Left forelimb (tissue), 1 donor: ENCODE data around the gene ZNF613.
A peak's percentile ranks its signal among the peaks of the same experiment; 100 is the strongest.
"Not testable (repeated sequence)": the region's sequence is repeated elsewhere in the genome, so short reads cannot be mapped to it uniquely, and the experiment has no call there.

ENCODE experiments used
- DNase-seq: peaks from one replicate; pipeline ENCODE4 v3.0.0-alpha.2; 2018; ENCODE audit warnings: low spot score

The ZNF613 gene

GRCh38 chr19:51926784-51927741 is at the start of gene ZNF613:
ZNF613 (plus strand) TSS chr19:51927472; CDS start chr19:51936221, 8,749 bp downstream.
- DNase-seq, result peak; percentile 91

DNA sequence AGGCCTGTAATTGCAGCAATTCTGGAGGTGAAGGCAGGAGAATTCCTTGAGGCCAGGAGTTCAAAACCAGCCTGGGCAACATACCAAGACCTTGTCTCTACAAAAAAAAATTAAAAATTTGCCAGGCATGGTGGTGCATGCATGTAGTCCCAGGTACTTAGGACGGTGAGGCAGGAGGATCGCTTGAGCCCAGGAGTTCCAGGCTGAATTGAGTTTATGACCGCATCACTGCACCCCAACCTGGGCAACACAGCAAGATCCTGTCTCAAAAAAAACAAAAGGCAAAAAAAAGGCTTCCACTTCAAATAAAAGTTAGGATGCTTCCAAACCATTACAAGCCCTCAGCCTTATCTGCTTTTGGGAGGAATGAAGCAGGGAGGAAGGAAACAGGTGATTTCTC is 44.8 kb upstream of the ZNF613 start:
- no peak for DNase-seq

DNA sequence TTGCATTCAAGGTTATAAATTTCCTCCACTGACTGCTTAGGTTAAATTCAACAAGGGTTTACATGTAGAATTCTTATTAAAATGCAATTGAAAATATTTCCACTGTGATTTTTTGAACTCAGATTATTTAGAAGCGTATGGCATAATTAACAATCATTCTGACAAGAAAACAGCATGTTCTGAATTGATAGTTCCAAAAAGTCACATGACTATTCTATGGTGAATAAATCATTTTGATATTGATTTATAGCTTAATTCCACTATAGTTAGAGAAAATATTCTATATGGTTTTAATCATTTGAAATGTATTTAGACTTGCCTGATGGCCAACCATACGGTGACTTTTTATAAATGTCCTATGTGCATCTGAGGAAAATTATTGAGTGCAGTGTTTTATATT is 42.6 kb upstream of the ZNF613 start:
- DNase-seq, result no peak

DNA sequence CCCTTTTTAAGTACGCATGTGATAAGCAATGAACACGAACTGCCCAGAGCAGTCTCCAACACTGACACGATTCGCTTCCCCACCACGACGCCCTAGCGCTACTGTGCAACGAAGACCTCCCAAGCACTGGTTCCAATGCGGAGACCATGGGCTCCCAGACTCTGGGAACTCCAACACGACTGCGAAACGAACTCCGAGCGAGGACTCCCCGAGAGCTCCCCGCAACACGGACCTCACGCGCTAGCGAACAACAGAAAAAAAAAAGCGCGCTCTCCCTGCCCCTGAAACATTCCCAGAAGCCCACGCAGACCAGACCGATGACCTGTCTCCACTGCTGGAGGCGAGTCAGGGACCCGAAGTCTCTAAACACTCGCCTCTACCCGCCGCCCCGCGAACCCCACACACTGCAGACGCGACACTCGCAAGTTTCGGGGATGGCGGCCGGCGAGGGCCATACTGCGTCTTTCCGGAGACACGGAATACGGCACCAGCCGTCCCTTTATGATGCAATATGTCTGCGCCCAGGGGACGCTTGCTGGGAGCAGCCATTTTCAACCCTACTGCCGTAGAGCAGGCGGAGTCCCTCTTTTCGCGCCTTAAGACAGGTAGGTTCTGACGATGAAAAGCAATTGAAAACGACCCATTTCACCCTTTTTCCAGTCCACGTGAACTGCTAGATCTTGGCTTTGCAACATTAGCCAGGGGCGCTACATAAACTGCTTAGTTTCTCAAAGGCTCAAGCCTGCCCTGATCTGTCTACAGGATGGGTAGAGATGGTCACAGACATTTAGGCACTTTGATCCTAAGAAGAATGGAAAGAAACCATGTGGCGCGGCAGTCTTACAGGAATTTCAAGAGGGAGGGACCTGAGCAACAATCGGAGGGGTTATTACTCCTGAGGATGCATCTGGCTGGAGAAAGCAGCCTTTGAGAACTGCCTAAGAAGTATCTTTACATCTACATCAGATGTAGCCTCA is 39.5 kb upstream of the ZNF613 start, which contains the start of gene ZNF577:
Gene ZNF577, minus strand, starts transcription at position 430 of the 977 bp plus-strand sequence. CDS start 7,569 bp downstream, outside the sequence.
- DNase-seq, result peak; percentile 94

GRCh38 chr19:51889934-51890333 is 37.3 kb upstream of the ZNF613 start:
- DNase-seq, result no peak

DNA sequence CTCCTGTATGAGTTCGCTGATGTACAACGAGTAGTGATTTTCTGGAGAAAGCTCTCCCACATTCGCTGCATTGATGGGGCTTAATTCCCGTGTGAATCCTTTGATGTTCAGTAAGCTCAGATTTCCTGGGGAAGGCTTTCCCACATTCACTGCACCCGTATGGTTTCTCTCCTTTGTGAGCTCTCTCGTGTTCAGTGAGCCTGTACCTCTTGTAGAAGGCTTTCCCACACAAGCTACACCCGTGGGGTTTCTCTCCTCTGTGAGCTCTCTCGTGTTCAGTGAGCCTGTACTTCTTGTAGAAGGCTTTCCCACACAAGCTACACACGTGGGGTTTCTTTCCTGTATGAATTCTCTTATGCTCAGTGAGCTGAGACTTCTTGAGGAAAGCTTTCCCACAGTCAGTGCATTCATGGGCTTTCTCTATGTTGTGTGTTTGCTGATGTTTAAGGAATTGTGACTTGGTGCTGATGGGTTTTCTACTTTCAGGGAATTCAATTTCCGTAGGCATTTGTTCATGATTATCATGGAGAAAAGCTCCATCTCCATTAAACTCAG is 36.0 kb upstream of the ZNF613 start:
- DNase-seq, result no peak

DNA sequence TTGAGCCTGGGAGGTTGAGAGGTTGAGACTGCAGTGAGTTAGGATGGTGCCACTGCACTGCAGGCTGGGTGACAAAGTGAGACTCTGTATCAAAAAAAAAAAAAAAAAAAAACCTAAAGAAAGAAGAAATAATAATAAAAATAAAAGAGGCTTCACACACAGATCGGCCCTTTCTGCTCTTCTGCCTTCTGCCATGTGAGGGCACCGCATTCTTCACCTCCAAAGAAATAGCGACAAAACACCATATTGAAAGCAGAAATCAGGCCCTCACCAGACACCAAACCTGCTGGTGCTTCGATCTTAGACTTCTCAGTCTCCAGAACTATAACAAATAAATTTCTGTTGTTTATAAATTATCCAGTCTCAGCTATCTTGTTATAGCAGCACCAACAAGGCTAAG is 25.4 kb upstream of the ZNF613 start:
- no peak for DNase-seq

DNA sequence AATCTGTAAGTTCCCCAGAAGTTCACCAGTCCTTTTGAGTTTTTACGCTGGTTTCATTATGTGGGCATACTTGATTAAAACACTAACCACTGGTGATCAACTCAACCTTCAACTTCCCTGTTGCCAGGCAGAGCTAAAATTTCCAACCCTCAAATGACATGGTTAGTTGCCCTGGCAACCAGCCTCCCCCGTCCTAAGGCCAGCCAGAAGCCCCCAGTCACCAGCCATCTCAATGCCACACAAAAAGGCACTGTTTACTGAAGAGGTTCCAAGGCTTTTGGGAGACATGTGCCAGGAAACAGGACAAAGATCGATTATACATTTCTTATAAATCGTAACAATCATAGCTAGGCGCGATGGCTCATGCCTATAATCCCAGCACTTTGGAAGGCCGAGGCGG is 24.1 kb upstream of the ZNF613 start:
- no peak for DNase-seq

DNA sequence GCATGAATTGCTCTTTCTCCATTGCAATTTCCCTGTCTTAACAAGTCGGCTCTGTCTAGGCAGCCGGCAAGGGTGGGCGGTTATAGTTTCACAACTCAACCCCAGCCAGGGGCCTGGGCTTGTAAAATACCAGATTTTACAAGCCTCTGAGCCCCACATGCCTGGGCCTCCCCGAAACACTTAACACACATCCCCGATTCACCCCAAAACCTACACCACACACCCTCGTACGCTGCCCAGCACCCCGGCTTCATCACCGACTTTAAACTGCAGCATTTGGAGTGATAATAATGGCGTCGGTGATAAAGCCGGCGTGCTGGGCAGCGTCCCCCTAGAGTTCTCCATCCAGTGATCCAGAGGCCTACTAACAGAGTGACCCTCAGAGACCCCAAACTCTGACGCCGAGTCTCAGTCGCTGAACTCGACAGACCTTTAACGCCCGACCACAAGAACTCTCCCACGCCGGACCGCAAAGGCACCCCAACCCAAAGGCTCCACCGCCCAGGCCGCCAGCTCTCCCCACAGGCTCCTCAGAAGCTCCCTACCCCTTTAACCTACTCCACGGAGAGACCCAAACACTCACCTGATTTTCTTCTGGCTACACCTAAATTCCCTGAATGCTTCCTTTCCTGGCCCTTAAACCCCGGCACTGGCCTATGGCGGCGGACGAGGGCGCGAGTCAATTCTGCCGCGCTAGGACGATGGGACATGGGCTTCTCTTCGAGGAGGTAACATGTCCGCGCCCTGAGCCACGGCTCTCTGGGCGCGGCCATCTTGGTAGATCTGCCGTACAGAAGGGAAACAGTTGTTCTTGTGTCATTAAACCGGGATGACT is 22.7 kb upstream of the ZNF613 start, which contains the start of gene ZNF649:
Gene ZNF649, minus strand, starts transcription at position 687 of the 835 bp plus-strand sequence. CDS start 4,910 bp downstream, outside the sequence.
- peak; percentile 91 for DNase-seq

- no peak for DNase-seq
Observed at GRCh38 chr19:51905206-51905605, 22.1 kb upstream of the ZNF613 start.

DNA sequence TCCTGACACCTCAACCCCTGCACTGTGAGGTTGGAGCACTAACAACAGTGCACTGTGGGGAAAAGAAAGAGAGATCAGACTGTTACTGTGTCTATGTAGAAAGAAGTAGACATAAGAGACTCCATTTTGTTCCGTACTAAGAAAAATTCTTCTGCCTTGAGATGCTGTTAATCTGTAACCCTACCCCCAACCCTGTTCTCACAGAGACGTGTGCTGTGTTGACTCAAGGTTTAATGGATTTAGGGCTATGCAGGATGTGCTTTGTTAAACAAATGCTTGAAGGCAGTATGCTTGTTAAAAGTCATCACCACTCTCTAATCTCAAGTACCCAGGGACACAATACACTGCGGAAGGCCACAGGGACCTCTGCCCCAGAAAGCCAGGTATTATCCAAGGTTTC is 21.6 kb upstream of the ZNF613 start:
- DNase-seq, result not testable (repeated sequence)

DNA sequence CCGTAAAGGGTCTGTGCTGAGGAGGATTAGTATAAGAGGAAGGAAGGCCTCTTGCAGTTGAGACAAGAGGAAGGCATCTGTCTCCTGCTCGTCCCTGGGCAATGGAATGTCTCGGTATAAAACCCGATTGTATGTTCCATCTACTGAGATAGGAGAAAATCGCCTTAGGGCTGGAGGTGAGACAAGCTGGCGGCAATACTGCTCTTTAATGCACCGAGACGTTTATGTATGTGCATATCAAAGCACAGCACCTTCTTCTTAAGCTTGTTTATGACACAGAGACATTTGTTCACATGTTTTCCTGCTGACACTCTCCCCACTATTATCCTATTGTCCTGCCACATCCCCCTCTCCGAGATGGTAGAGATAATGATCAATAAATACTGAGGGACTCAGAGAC is 21.2 kb upstream of the ZNF613 start:
- not testable (repeated sequence) for DNase-seq

GRCh38 chr19:51907981-51908380 is 19.3 kb upstream of the ZNF613 start:
- not testable (repeated sequence) for DNase-seq

- no peak for DNase-seq
Observed at GRCh38 chr19:51915324-51915867, 11.9 kb upstream of the ZNF613 start.

DNA sequence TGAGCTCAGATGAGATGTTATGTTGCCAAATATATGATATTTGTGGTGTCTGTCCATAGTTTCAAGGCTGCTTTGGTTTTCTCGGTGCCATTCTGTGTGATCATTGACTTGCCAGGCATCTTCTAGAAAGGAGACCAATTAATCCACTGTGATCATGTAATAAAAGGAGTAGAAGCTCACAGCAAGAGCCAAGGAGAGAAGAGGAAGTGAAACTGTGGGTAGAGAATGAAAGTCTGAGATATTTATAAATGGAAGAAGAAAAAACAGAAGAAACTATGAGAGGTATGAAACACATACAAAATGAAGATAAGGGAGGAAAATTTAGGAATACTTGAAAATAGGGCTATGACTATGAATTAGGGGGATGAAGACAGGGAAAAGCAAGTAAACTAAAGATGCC is 11.1 kb upstream of the ZNF613 start:
- DNase-seq, result no peak

DNA sequence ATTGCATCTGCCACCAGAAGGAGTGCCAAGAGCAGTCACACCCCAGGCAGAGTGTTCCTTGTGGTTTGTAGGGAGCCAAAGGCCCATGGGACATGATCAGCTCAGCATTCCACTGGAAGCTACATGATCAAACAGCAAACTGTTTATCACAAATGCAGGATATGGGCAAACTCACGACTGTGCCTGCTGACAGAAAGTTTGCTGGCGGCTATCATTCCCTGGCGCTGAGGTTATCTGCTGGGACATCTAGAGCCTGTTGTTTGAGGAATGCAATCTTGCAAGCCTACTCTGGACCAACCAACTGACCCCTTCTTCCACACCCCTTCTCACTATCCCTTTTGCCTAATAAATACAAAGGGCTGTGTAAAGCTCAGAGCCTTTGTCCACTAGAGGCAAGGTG is 7.7 kb upstream of the ZNF613 start:
- no peak for DNase-seq

GRCh38 chr19:51921949-51922348 is 5.3 kb upstream of the ZNF613 start:
- no peak for DNase-seq

DNA sequence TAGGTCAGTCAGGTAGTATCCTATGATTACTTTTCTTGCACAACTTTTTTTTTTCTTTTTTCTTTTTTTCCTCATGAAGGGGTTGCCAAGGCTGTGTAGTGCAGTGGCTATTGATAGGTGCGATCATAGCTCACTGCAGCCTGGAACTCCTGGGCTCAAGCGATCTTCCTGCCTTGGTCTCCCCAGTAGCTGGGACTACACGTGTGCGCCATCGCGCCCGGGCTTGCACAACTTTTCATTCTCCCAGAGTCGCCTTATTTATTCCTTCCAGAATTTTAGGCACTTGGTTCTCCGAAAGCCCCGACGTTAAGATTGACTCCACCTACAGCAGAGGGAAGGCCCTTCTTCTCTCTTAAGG is 867 bp upstream of the ZNF613 start:
- no peak for DNase-seq

DNA sequence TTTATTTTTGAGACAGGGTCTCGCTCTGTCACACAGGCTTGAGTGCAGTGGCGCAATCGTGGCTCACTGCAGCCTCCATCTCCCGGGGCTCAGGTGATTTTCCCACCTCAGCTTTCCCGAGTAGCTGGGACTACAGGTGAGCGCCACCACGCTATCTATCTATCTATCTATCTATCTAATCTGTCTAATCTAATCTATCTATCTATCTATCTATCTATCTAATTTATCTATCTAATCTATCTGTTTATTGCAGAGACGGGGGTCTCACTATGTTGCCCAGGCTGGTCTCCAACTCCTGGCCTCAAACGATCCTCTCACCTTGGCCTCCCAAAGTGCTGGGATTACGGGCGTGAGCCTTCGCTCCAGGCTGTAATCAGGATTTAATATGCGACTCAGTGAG is 587 bp downstream of the ZNF613 start:
- no peak for DNase-seq

DNA sequence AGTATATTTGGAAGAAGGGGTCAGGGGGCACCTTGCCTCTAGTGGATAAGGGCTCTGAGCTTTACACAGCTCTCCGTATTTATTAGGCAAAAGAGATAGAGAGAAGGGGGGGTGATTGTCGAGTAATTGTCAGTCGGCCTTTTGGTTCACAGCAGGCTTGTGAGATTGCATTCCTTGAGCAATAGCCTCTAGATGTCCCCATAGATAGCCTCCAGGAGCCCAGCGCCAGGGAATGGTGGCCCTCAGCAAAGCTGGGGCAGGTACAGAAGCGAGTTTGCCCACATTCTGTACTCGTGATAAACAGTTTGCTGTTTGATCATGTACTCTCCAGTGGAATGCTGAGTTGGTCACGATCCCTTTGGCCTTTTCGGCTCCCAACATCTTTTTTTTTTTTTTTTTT is 4.6 kb downstream of the ZNF613 start:
- DNase-seq, result no peak

- no peak for DNase-seq
Observed at GRCh38 chr19:51938936-51939335, 11.7 kb downstream of the ZNF613 start.
